Mucosa of descending colon (tissue), 3 donors: ENCODE results near the gene LRCH1. TPM values are rescaled to one million over a fixed set of nuclear protein-coding genes. Genes with fewer than 3 reads are reported as not detected.

Source experiments
- ATAC-seq: fragments of 200-7000 bp; cut with Tn5 transposase; one replicate; pipeline ENCODE4 v1.9.1; 2020; ENCODE audit warnings: mild to moderate bottlenecking, moderate library complexity
- DNase-seq, 3 donors: peaks; one replicate each; pipeline ENCODE4 v3.0.0-alpha.2; 2020
- H3K36me3 ChIP-seq: fragments of 200-600 bp; one replicate; pipeline ENCODE4 v1.8.0; 2021; ENCODE audit warnings: low read depth, mild to moderate bottlenecking
- H3K4me1 ChIP-seq: fragments of 200-600 bp; one replicate; pipeline ENCODE4 v1.8.0; 2021; ENCODE audit warnings: low read depth, mild to moderate bottlenecking
- H3K4me3 ChIP-seq: fragments of 200-600 bp; one replicate; pipeline ENCODE4 v1.8.0; 2021; ENCODE audit warnings: mild to moderate bottlenecking
- H3K9me3 ChIP-seq: fragments of 200-600 bp; one replicate; pipeline ENCODE4 v1.8.0; 2021; ENCODE audit warnings: mild to moderate bottlenecking
- intact Hi-C, 2 donors: fragments of 100-400 bp; cut with DNase I in 1 of 2; cut with micrococcal nuclease in 1 of 2; formaldehyde crosslinking; loops; one replicate each; pipeline versions ENCODE4 v1.11.0 to v1.11.1; 2022; cut with DNase I, micrococcal nuclease
- total RNA-seq, 3 donors: library from RNA; stranded (reverse); fragmentation: NEBNext Ultra II Directional in 2 of 3; extraction: Animal tissue kit (Norgen Biotek cat#: 25700) in 2 of 3; gene quantifications; one replicate each; pipeline versions ENCODE4 v1.2.1 to v1.2.4, GENCODE V29; 2021 to 2023
- TF ChIP-seq, protein P1 (sequence below): fragments of 200-600 bp; IDR thresholded peaks from one replicate; pipeline ENCODE4 v1.8.0; 2022; ENCODE audit warnings: antibody characterized with exemption, mild to moderate bottlenecking
- donor health status: DM: no; HTN: no; CAD: no; lungs with moderate emphysema.
- donor health status: DM: no; HTN: no; CAD: no.
- donor health status: DM: no; HTN: yes; CAD: no.

The LRCH1 gene
- total RNA-seq, 3 donors from 2014 or later = 13.4 to 44.1 (median 16.1) TPM

DNA sequence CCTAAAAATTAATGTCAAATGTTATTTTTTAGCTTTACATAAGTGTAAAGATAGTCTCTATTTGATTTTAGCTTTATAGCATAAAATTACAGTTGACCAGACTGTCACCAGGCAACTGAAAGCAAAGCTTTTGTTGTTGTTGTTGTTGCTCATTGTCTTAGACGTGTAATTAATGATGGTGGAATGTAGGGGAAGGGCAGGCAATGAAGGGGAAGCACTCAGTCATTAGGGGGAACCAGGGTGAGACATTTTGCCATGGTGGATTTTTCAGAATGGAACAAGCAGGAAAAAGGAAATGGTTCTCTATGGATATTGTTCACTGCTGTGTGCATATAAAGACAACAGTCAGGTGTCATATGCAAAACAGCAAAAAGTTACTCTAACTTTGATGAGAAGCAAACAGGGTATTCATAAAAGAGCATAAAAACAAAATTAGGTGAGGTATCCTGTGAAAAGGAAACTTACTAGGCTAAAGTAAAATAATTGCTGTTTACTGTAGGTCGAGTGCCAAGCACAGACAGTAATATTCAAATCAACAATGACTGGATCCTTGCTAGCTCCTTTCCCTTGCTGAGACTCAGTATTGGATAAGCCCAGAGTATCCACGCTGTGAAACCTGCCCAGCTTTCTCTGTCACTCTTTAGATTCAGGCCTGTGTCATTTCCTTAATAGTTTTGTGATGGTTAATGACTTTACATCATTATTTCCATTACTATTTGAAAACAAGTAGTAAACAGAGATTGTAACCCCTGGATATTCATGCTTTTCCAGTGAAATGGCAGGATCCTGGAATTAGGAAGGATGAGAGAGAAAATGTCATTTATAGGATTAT is 110.5 kb downstream of the LRCH1 start:
- H3K4me3 ChIP-seq = no peak overlapping the region
- H3K9me3 ChIP-seq = no peaks in the 10 kb centered on the region
- peaks cover 57% of the 10 kb centered on the region for H3K4me1 ChIP-seq
- no peaks in the 10 kb centered on the region for H3K36me3 ChIP-seq
- ATAC-seq (no peak), DNase-seq (no peak)
- intact Hi-C loops = no loop called here
- TF ChIP-seq, protein P1, sequence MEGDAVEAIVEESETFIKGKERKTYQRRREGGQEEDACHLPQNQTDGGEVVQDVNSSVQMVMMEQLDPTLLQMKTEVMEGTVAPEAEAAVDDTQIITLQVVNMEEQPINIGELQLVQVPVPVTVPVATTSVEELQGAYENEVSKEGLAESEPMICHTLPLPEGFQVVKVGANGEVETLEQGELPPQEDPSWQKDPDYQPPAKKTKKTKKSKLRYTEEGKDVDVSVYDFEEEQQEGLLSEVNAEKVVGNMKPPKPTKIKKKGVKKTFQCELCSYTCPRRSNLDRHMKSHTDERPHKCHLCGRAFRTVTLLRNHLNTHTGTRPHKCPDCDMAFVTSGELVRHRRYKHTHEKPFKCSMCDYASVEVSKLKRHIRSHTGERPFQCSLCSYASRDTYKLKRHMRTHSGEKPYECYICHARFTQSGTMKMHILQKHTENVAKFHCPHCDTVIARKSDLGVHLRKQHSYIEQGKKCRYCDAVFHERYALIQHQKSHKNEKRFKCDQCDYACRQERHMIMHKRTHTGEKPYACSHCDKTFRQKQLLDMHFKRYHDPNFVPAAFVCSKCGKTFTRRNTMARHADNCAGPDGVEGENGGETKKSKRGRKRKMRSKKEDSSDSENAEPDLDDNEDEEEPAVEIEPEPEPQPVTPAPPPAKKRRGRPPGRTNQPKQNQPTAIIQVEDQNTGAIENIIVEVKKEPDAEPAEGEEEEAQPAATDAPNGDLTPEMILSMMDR = no peak

DNA sequence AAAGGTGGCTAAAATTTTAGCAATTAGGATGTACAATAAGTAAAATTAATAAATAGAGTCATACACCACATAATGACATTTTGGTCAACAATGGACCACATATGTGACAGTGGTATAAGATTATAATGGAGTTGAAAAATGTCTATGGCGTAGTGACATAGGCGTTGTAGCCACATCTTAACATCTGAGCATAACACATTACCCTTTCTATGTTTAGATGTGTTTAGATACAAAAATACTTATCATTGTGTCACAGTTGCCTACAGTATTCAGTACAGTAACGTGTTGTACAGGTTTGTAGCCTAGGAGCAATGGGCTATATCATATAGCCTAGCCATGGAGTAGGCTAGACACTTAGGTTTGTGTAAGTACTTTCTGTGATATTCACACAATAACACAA is 111.2 kb downstream of the LRCH1 start:
- intact Hi-C loops = no loop called here
- peaks cover 61% of the 10 kb centered on the region for H3K4me1 ChIP-seq
- DNase-seq = no peak
- no peak for ATAC-seq
- no peak overlapping the region for H3K4me3 ChIP-seq
- H3K9me3 ChIP-seq = no peaks in the 10 kb centered on the region
- no peaks in the 10 kb centered on the region for H3K36me3 ChIP-seq
- TF ChIP-seq, protein P1 = no peak

DNA sequence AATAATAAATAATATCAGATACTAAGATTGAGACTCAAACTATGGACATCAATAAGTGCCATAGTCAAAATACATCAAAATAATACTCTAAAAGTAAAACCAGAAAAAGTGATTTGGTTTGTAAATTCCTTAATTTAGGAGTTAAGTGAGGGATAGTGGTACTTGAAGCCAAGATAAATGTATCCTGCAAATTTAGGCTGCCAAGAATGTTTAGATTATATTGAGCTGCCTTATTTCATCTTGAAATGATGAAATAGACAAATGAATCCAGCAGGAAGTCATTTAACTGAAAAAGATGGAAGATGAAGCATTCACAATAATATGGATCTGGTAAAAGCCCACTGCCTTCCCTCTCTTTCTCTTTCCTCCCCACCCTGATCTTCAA is 112.3 kb downstream of the LRCH1 start:
- Histone ChIP-seq H3K36me3 (no peaks in the 10 kb centered on the region), H3K4me3 (no peak overlapping the region), H3K4me1 (peaks cover 61% of the 10 kb centered on the region), H3K9me3 (no peaks in the 10 kb centered on the region)
- no peak for DNase-seq
- TF ChIP-seq, protein P1 = no peak
- no peak for ATAC-seq
- intact Hi-C loops = no loop called here

DNA sequence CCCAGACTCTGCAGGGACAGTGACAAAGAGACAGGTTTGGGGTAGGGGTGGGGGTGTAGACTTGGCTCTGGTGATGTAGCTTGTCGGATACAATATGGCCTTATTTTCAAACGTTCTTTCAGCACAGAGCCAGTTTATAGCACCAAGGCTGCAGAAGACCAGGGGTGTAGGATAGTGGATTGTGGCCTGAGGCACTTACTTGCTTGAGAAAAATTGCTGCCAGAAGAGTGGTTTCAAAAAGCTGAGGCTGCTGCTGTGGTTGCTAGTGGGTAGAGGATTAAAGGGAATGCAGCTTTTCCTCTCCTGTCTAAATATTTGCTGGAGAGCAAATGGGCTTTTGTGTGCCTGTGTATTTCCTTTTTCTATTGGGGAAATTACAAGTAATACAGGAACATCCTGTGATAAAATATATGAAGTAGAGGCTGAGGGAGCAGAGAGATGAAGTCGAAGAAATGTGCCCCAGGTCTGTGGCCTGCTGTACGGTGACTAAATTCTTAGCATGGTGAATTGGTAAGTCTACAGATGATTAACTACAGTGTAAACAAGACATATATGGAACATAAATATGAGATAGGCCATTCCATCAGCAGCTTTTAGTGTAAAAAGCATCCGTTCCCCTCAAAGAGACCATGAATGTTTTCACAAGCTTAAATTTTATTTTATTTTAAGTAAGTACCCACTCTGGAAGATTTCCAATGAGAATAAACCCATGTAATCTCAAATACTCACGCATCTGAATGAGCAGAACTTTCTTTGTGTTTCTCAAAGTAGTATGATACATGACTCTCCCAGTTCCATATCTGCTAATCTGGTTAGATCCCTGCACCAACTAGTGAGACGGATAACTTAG is 112.9 kb downstream of the LRCH1 start:
- H3K4me3 ChIP-seq = no peak overlapping the region
- no peaks in the 10 kb centered on the region for H3K36me3 ChIP-seq
- intact Hi-C loops = no loop called here
- H3K9me3 ChIP-seq = no peaks in the 10 kb centered on the region
- ATAC-seq (peak; percentile 85), DNase-seq (no peak)
- H3K4me1 ChIP-seq = peaks cover 59% of the 10 kb centered on the region
- TF ChIP-seq, protein P1 = no peak

DNA sequence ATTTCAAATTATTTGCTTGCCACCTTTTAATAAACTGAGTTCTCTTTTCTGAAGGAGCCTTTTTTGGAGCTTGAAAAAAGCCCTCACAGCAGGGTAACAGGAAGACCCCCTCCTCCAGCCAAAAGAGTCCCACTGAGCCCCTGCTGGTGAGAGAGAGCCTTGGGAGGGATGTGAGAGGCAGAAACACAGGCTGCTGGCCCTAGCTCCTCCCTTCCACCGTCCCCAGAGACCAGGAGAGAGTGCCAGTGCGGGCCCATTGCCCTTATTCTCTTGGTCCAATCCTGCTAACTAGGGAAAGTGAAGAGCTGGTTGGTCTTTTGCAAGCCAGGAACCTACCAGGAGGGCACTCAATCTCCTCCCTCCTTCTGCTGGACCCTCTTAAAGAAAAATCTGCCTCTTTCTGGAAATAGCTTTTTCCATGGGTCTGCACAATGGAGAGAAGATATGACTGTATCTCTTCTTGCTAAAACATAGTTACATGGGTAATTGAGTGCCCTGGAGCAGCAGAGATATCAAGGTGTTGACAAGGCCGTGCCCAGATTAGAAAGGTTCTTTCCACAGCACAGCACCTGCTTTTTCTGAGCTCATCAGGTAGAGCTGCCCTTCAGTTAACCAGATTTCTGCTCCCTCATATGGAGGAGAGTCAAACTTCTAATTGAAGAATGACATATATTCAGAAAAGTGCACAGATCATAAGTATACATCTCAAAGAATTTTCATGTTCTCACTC is 113.9 kb downstream of the LRCH1 start:
- ATAC-seq (peak; percentile 36), DNase-seq (no peak)
- Histone ChIP-seq H3K4me3 (no peak overlapping the region), H3K9me3 (no peaks in the 10 kb centered on the region), H3K36me3 (no peaks in the 10 kb centered on the region), H3K4me1 (peaks cover 49% of the 10 kb centered on the region)
- intact Hi-C loops = no loop called here
- TF ChIP-seq, protein P1 = no peak
